Gastrocnemius medialis (tissue), 4 donors: Measurements from ENCODE around the gene FAP.

ENCODE experiments used
- POLR2A ChIP-seq, 2 donors: fragments of 450-650 bp; IDR thresholded peaks; one replicate each; pipeline ENCODE4 v1.6.1; 2017; ENCODE audit warnings: antibody characterized with exemption in 2 of 2, mild to moderate bottlenecking in 2 of 2, moderate library complexity in 2 of 2
- TF ChIP-seq, protein P1 (sequence below), 5 experiments: fragments of 450-650 bp in 3 of 5; fragments of 200-600 bp in 2 of 5; sonication (generic) in 2 of 5; IDR thresholded peaks in 4 of 5; conservative IDR thresholded peaks in 1 of 5; 1 replicate in 4 of 5; 2 replicates in 1 of 5; pipeline ENCODE4 v1.5.1; 2016 to 2019; ENCODE audit warnings: antibody characterized with exemption in 5 of 5, mild to moderate bottlenecking in 3 of 5, moderate library complexity in 3 of 5

DNA sequence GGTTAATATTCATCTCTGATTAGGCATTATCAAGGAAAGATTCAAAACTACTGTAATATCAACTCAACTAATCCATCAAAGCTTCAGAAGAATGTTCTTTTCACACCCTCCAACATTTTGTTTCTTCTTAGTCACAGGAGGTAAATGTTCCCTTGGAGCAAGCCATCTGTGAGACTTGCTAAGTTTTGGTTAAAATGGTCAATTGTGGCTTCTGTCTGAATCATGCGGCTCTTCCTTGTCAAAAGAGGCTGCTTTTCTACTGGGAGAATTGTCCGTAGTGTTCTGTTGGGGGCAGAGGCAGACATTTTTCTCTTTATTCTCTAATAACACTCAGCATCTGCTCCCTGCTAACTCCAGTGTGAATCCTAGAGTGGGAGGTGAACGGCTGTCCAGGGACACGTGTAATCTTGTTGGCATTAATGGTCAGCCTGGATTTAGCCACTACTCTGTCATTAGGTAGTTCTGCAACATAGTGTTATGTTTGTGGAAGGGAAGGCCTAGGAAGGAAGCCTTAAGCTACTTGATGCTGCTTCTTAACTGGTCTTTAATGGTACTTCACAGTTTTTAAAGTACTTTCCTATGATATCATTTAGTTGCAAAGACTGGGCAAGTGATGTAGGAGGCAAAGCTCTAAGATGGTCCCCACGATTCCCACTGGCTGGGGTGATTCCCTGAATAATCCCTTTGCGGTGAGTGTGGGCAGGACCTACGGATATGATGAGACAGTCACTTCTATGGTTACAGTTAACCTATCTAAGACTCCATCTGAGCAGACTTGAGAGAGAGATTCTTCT, 22.6 kb upstream of the FAP start:
- no peak for TF ChIP-seq POLR2A (IDR thresholded peaks at IDR 0.05)
- TF ChIP-seq, protein P1, sequence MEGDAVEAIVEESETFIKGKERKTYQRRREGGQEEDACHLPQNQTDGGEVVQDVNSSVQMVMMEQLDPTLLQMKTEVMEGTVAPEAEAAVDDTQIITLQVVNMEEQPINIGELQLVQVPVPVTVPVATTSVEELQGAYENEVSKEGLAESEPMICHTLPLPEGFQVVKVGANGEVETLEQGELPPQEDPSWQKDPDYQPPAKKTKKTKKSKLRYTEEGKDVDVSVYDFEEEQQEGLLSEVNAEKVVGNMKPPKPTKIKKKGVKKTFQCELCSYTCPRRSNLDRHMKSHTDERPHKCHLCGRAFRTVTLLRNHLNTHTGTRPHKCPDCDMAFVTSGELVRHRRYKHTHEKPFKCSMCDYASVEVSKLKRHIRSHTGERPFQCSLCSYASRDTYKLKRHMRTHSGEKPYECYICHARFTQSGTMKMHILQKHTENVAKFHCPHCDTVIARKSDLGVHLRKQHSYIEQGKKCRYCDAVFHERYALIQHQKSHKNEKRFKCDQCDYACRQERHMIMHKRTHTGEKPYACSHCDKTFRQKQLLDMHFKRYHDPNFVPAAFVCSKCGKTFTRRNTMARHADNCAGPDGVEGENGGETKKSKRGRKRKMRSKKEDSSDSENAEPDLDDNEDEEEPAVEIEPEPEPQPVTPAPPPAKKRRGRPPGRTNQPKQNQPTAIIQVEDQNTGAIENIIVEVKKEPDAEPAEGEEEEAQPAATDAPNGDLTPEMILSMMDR (IDR thresholded peaks at IDR 0.05 in 4 of 5, conservative IDR thresholded peaks at IDR 0.05 in 1 of 5): no peak
